ENCODE results near the gene CTPS2. TPM values are rescaled to one million over a fixed set of nuclear protein-coding genes. Genes with fewer than 3 reads are reported as not detected.

CTPS2 gene
- total RNA-seq, 2 experiments from 2014 or later = 6.6 to 7.1 TPM

DNA sequence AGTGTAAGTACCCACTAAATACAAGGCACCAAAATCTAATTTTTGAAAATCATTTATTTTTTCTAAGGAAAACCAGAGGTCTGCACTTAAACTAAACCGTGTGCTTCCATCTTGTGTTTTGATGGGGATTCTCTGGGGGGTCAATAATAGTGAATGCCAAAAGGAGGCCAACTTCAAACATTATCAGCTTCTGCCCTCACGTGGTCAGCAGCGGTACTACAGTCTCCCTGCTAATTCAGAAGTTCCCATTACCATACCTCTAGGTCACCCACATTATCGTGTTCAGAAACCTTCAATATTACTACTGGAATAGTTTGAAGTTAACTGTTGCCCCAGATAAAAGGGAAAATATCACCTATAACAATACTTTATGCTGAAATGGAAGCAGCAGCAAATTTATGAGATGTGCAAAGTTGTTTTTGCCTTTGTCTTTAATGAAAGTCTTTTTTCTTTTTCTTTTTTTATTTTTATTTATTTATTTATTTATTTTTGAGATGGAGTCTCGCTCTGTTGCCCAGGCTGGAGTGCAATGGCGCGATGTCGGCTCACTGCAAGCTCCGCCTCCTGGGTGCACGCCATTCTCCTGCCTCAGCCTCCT, 17.3 kb downstream of the CTPS2 start:
- Mint-ChIP-seq H3K27me3 (no peaks in the 10 kb centered on the region), H3K9me3 (no peaks in the 10 kb centered on the region), H3K36me3 (peaks cover 2% of the 10 kb centered on the region), H3K4me1 (no peaks in the 10 kb centered on the region), H3K4me3 (no peak overlapping the region), H3K27ac (no peak overlapping the region)
- DNase-seq = peak; percentile 27

DNA sequence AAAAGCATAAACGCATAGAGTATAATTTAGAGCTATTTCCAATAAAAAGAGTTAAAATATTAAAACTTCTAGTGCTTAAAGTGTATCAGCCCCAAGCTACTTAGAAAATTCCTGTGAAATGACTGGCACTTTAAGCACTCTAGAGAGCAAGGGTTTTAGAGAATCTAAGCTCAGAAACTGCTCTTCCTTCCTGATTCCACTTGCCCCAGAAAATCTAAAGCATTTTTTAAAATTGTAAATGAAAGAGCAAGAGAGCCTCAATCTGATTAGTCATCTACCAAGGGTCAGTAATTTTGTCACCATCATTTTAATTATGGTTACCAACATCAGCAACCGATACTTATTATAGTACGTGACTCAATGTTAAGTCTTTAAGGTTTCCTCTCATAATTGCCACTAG, 25.0 kb downstream of the CTPS2 start:
- Mint-ChIP-seq H3K36me3 (no peaks in the 10 kb centered on the region), H3K27me3 (no peaks in the 10 kb centered on the region), H3K4me1 (no peaks in the 10 kb centered on the region), H3K9me3 (no peaks in the 10 kb centered on the region), H3K4me3 (no peak overlapping the region), H3K27ac (no peak overlapping the region)
- no peak for DNase-seq

DNA sequence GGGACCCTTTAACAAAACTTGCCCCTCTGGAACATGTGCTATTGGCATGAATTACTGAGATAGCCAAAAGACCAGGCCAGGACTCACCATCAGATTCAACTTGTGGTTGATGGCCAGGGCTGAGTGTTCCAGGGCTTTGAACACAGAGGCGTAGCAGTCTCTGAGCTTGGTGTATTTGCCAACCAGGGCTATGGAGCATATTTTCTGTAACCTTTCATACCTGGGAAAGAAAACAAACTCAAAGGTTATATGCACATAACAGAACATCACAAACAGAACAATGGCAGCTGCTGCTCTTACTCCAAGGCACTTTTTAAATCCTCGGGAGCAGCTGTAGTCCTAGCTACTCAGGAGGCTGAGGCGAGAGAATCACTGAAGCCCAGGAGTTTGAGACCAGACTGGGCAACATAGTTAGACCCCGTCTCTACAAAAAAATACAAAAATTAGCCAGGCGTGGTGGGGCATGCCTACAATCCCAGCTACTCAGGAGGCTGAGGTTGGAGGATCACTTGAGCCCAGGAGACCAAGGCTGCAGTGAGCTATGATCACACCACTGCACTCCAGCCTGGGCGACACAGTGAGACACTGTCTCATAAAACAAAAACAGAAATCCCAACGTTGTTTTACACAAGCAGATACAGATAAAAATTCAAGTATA, 29.3 kb downstream of the CTPS2 start:
- no peaks in the 10 kb centered on the region for H3K9me3 Mint-ChIP-seq
- H3K27me3 Mint-ChIP-seq = no peaks in the 10 kb centered on the region
- no peaks in the 10 kb centered on the region for H3K4me1 Mint-ChIP-seq
- H3K27ac Mint-ChIP-seq = no peak overlapping the region
- H3K36me3 Mint-ChIP-seq = no peaks in the 10 kb centered on the region
- no peak overlapping the region for H3K4me3 Mint-ChIP-seq
- DNase-seq = no peak

DNA sequence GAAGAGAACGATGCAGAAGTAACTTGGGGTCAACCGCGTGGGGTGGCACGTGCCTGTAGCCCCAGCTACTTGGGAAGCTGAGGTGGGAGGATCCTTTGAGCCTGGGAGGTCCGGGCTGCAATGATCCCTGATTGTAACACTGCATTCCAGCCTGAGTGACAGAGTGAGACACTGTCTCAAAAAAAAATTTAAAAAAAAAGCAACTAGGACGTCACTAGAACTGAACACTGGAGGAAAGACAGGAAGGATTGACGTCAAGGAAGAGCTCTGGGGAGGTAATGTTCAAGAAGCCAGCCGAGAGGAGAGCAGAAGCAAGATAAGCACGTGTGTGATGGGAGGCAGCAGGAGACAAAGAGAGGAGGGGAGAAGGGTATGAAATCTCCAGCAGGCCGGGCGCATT, 33.8 kb downstream of the CTPS2 start:
- no peaks in the 10 kb centered on the region for H3K9me3 Mint-ChIP-seq
- H3K4me1 Mint-ChIP-seq = no peaks in the 10 kb centered on the region
- H3K4me3 Mint-ChIP-seq = no peak overlapping the region
- no peak overlapping the region for H3K27ac Mint-ChIP-seq
- DNase-seq = no peak
- H3K27me3 Mint-ChIP-seq = no peaks in the 10 kb centered on the region
- no peaks in the 10 kb centered on the region for H3K36me3 Mint-ChIP-seq

DNA sequence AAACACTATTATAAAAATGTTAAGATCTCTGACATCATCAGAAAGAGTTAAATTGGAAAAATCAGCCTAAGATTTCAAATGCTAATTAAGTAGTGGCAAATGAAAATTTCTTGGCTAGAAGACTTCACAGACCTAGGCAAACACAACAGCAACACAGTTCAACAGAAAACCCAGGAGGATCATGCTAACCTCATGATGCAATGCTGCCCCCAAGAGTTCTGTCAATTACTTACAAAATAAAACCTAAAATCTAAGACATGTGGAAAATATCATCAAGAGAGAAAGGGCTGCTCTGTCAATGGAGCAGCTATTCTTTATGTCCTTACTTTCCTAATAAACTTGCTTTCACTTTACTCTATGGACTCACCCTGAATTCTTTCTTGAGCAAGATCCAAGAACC, 41.5 kb downstream of the CTPS2 start:
- no peaks in the 10 kb centered on the region for H3K4me1 Mint-ChIP-seq
- no peak overlapping the region for H3K27ac Mint-ChIP-seq
- no peaks in the 10 kb centered on the region for H3K9me3 Mint-ChIP-seq
- no peaks in the 10 kb centered on the region for H3K27me3 Mint-ChIP-seq
- H3K4me3 Mint-ChIP-seq = no peak overlapping the region
- no peak for DNase-seq
- H3K36me3 Mint-ChIP-seq = peaks cover 5% of the 10 kb centered on the region

DNA sequence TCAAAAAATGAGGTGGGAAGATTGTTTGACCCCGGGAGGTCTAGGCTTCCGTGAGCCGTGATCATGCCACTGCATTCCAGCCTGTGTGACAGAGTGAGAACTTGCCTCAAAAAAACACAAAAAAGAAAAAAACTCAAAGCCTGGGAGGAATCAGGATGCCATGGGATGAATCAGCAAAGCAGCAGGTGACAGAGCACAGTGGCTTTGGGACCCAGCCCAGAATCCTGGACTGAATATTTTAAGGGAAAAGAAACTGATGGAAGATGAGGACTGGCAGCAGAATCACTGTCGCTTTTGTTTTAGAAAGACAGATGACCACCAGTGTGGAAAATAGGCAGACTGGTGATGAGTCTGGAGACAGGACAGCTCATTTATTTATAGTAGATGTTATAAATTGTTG, 45.9 kb downstream of the CTPS2 start:
- H3K4me3 Mint-ChIP-seq = no peak overlapping the region
- no peak for DNase-seq
- H3K27me3 Mint-ChIP-seq = no peaks in the 10 kb centered on the region
- no peak overlapping the region for H3K27ac Mint-ChIP-seq
- peaks cover 6% of the 10 kb centered on the region for H3K36me3 Mint-ChIP-seq
- no peaks in the 10 kb centered on the region for H3K9me3 Mint-ChIP-seq
- H3K4me1 Mint-ChIP-seq = peaks cover 6% of the 10 kb centered on the region

DNA sequence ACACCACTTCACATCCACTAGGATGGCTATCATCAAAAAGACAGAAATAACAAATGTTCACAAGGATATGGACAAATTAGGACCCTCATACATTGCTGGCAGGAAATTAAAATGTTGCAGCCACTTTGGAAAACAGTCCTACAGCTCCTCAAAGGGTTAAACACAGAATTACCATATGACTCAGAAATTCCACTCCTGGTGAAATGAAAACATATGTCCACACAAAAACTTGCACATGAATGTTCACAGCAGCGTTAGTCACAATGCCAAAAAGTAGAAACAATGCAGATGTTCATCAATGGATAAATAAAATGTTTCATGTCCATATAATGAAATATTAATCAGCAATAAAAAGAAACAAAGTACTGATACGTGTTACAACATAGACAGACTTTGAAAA, 47.4 kb downstream of the CTPS2 start:
- Mint-ChIP-seq H3K27me3 (no peaks in the 10 kb centered on the region), H3K27ac (no peak overlapping the region), H3K36me3 (peaks cover 5% of the 10 kb centered on the region), H3K9me3 (no peaks in the 10 kb centered on the region), H3K4me1 (peaks cover 6% of the 10 kb centered on the region), H3K4me3 (no peak overlapping the region)
- no peak for DNase-seq

DNA sequence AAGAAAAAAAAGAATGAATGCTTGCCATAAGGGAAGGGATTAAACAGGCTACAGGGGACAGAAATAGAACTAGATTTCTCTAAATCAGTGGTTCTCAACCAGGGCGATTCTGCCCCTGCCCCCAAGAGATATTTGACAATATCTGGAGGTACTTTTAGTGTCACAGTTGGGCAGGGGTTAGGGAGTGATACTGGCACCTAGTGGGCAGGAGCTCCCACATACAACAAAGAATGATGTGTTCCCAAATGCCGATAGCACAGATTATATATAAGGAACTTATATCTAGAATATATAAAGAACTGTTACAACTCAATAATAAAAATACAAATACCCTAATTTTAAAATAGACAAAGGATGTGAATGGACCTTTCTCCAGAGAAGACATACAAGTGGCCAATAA, 47.8 kb downstream of the CTPS2 start:
- Mint-ChIP-seq H3K36me3 (peaks cover 5% of the 10 kb centered on the region), H3K27ac (no peak overlapping the region), H3K4me1 (peaks cover 6% of the 10 kb centered on the region), H3K27me3 (no peaks in the 10 kb centered on the region), H3K9me3 (no peaks in the 10 kb centered on the region), H3K4me3 (no peak overlapping the region)
- DNase-seq = no peak

DNA sequence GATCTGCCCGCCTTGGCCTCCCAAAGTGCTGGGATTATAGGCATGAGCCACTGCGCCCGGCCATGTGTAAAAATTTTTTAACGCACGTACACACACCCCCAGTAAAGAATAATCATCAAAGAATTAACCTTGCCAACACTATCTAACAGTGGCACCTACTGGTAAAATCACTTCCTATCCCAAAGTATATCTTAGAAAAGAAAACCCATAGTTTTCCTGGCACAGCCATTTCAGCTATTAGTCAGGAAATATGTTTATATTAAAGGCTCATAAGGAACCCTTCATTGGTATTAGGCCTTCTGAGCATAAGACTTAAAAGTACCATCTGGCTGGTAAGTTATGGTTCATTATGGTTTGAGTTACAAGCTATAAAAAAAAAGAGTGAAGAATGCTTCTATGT, 48.4 kb downstream of the CTPS2 start:
- DNase-seq = no peak
- Mint-ChIP-seq H3K4me1 (peaks cover 6% of the 10 kb centered on the region), H3K36me3 (peaks cover 5% of the 10 kb centered on the region), H3K4me3 (no peak overlapping the region), H3K9me3 (no peaks in the 10 kb centered on the region), H3K27me3 (no peaks in the 10 kb centered on the region), H3K27ac (no peak overlapping the region)

DNA sequence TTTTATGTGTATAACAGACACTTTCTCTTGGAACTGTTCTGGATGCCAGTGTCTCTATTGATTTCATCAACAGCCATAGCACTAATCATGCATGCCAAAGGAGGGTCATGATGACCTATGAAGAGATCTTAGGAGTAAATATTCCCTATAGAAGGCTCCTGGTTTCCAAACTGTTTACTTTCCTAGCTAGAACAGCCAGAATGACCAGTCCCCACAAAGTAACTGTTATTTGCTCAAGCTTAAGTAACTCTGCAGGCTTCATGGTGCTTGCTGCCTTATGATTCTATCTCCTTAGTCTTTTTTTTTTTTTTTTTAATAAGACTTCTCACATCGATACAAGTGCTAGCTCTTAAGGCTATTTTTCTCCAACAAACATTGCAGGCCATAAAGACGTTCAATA, 50.1 kb downstream of the CTPS2 start:
- no peaks in the 10 kb centered on the region for H3K9me3 Mint-ChIP-seq
- no peak for DNase-seq
- peaks cover 6% of the 10 kb centered on the region for H3K4me1 Mint-ChIP-seq
- H3K27me3 Mint-ChIP-seq = no peaks in the 10 kb centered on the region
- H3K36me3 Mint-ChIP-seq = peaks cover 5% of the 10 kb centered on the region
- H3K4me3 Mint-ChIP-seq = no peak overlapping the region
- no peak overlapping the region for H3K27ac Mint-ChIP-seq

DNA sequence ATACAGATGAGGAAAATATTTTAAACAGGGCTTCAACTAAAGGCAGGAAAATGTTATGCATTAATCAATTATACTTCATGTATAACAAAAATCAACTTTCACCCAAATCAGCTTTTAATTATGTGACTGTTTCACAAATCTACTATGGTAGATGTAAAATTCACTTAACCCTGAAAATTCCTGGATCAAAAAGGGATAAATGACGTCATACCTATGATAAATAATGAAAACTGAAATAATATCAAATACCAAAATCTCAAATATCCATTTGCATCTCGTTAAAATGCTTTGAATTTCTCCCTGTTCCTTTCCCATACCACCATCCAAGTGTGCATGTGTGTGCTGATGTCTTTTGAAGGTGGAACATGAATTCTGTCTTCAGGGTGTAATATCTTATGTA, 51.0 kb downstream of the CTPS2 start:
- no peaks in the 10 kb centered on the region for H3K27me3 Mint-ChIP-seq
- H3K4me1 Mint-ChIP-seq = peaks cover 6% of the 10 kb centered on the region

DNA sequence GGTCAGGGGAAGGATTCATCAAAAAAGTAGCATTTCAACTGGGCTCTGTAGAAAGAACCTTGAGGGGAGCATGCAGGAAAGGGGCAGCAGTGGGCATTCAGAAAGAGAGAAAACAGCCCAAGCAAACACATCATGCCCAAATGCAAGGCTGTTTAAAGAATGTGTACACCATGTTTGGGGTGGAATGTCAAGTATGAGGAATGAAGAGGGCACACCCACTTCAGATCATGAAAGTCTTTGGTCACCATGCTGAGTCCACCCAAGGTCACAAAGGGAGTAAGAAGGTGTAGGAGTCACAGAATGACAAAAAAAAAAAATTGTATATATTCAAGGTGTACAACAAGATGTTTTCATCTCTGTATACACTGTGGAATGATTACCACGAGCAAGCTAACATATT, 53.1 kb downstream of the CTPS2 start:
- Mint-ChIP-seq H3K9me3 (no peaks in the 10 kb centered on the region), H3K27me3 (no peaks in the 10 kb centered on the region), H3K27ac (no peak overlapping the region), H3K4me1 (peaks cover 1% of the 10 kb centered on the region), H3K36me3 (peaks cover 3% of the 10 kb centered on the region), H3K4me3 (no peak overlapping the region)
- DNase-seq = no peak

More for the DNA sequence above, 51.0 kb downstream of the CTPS2 start:
- no peak overlapping the region for H3K27ac Mint-ChIP-seq
- no peaks in the 10 kb centered on the region for H3K9me3 Mint-ChIP-seq
- peaks cover 5% of the 10 kb centered on the region for H3K36me3 Mint-ChIP-seq
- H3K4me3 Mint-ChIP-seq = no peak overlapping the region
- no peak for DNase-seq

DNA sequence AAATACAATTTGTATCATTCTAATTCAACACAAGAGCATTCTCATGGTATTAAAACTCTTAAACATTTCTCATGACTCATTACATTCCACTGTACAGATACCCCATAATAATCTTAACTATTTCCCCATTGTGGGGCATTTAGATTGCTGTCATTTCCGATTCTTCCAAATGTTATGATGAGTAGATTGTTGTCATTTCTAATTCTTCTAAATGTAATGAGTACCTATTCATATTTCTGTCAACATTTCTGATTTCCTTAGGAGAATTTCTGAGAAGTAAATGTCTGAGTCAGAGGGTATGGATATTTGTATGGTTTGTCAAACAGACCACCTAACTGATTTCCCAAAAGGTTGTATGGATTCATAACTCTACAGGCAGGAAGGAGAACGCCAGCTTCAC, 54.2 kb downstream of the CTPS2 start:
- Mint-ChIP-seq H3K9me3 (no peaks in the 10 kb centered on the region), H3K4me3 (no peak overlapping the region), H3K27me3 (no peaks in the 10 kb centered on the region), H3K36me3 (peaks cover 3% of the 10 kb centered on the region), H3K27ac (no peak overlapping the region), H3K4me1 (no peaks in the 10 kb centered on the region)
- DNase-seq = no peak

DNA sequence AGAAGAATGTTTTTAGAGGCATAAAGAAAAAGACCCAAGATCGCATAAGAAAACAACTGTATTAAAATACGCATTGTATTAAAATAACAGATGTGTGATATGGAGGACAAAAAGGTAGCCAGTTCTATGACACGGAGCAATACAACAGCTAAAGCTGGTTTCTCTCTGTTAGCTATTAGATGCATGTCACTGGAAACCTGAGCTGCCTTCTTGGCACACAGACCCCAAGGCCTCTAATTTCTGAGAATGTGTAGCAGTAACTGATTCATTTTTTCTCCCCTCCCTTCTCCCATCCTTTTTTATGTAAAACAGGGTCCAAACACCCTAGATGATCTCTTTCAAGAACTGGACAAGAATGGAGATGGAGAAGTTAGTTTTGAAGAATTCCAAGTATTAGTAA, 58.4 kb downstream of the CTPS2 start:
- H3K4me1 Mint-ChIP-seq = no peaks in the 10 kb centered on the region
- no peak overlapping the region for H3K27ac Mint-ChIP-seq
- H3K9me3 Mint-ChIP-seq = no peaks in the 10 kb centered on the region
- H3K4me3 Mint-ChIP-seq = no peak overlapping the region
- DNase-seq = no peak
- peaks cover 3% of the 10 kb centered on the region for H3K36me3 Mint-ChIP-seq
- no peaks in the 10 kb centered on the region for H3K27me3 Mint-ChIP-seq

DNA sequence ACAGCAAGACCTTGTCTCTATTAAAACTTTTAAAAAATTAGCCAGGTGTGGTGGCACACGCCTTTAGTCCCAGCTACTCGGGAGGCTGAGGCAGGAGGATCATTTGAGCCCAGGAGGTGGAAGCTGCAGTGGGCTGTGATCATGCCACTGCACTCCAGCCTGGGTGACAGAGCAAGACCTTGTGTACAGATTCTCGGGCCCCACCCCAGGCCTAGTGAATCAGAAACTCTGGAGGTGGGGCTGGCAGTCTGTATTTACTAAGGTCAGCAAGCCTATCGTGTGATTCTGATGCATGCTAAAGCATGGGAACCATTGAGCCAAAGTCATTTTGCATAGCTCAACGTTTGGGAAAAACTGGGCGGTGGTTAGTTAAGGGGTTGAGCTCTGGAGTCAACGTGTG, 59.0 kb downstream of the CTPS2 start:
- DNase-seq = no peak
- Mint-ChIP-seq H3K4me1 (no peaks in the 10 kb centered on the region), H3K27ac (no peak overlapping the region), H3K36me3 (peaks cover 3% of the 10 kb centered on the region), H3K4me3 (no peak overlapping the region), H3K9me3 (no peaks in the 10 kb centered on the region), H3K27me3 (no peaks in the 10 kb centered on the region)

DNA sequence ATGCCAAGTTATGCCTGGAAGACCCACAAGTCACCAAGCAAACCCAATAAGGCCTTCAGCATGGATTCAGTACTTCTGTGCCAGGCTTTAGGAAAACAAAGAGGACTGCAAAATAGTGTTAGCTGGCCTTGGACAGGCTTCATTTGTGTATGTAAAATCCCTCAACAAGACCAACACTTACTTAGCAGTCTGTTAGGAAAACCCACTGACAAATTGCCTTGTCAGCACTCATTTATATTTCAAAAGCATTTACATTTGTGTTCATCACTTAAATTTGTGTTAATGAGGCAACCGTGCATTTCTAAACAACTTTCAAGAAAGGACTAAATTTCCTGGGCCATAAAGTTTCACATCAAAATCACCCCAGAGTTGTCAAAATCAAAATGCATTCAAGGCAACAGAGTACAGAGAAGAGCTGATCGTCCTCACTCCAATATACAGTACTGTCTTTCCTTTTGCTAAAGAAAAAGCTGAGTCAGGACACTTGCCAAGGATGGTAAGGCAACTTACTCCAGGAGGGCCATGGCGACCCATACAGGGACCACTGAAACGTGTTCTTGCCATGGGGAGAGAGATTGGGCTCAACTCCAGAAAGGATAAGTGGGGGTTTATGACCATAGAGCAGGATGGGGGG, 61.0 kb downstream of the CTPS2 start:
- H3K36me3 Mint-ChIP-seq = peaks cover 1% of the 10 kb centered on the region
- H3K27me3 Mint-ChIP-seq = no peaks in the 10 kb centered on the region
- H3K9me3 Mint-ChIP-seq = no peaks in the 10 kb centered on the region
- no peak overlapping the region for H3K4me3 Mint-ChIP-seq
- no peak overlapping the region for H3K27ac Mint-ChIP-seq
- no peak for DNase-seq
- H3K4me1 Mint-ChIP-seq = no peaks in the 10 kb centered on the region
